Endometrial microvascular endothelial cells (primary cell): ENCODE measurements around the gene GARNL3. TPM values are rescaled to one million over a fixed set of nuclear protein-coding genes. Genes with fewer than 3 reads are reported as not detected.

Experiments used
- in situ Hi-C: cut with HindIII; loops from 2 replicates; pipeline ENCODE4 v1.10.0; 2017; ENCODE audit warnings: low sequenced_read_pairs, low pct_unique_long_range_greater_than_20kb; ENCODE audit errors: inconsistent ontology term
- total RNA-seq: library from RNA; depleted of rRNA; stranded (reverse); fragments of >200 nt; gene quantifications from one replicate; pipeline ENCODE4 v1.2.3, GENCODE V29; 2015; ENCODE audit errors: inconsistent ontology term

Gene GARNL3
- total RNA-seq, 1 donor from 2014 or later: 6.2 TPM

GRCh38 chr9:127334725-127335124, 70.2 kb downstream of the GARNL3 start:
- in situ Hi-C loops: no loop called here

DNA sequence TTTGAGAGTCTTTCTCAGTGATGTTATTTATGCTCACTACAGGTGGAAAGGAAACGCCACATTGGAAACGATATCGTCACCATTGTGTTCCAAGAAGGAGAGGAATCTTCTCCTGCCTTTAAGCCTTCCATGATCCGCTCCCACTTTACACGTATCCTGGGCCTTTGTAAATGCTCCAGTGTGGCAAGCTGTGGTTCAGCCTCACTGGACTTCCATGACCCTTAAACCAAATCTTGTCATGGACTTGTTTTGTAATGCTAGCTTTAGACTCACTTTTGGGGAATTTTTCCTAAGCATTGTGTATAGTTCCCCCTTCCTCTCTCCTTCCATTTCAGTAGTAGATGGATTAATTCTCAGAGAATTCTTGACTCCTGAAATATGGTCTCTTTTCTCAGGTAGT, 71.5 kb downstream of the GARNL3 start:
- in situ Hi-C loops: no loop called here

DNA sequence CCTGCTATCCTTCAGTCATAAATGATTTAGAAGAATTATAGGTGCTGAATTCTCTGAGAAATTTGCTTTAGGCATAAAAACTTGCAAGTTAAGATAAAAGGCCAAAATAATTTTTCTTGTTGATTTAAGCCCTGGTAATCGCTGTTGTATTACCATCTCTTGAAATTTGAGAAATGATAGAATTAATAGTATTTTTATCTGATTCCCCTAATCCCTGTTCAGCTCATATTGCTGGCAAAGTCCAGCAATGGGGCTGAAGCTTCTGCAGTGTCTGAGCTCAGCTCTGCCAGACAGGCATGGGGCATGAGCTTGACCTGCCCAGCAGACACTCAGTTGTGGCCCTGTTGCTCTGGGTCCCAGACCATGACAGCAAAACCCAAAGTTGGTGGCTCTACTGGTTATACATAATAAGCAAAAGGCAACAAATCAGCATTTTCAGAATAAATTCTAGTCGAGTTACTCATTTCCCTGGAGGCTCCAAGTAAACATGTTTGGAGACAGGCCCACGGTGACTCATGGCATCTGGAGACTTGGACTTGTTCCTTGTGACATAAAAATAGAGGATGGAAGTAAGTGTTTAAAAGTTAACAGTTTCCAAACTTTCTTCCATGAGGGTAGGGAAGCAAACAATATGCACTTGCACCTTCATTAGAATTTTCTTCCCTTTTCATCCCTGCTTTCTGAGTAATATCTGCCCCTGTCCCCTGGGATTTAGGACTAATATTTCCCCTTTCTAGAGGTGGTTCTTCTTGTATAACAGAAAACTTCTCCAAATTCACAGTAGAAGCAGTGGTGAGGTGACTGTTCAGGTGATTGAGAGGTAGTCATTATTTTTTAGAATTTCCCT, 72.2 kb downstream of the GARNL3 start:
- in situ Hi-C loops: no loop called here

DNA sequence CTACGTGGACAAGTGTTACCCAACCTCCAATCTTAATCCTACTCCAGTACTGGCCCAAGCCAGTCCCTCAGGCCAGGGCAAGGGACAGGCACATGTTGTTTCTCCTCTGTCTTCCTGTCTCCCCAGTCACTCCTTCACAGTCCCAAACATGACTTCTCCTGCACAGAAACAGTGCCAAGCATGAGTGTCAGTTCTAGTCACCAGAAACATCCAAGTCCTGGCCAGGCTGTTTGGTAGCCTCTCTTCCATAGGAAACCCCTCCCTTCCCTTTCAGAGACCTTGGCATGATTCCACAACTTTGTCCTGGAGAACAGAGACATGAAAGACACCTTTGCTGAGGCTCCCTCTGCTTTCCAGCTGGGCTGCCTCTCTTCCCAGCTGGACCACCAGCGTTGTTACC, 76.1 kb downstream of the GARNL3 start:
- in situ Hi-C loops: no loop called here

DNA sequence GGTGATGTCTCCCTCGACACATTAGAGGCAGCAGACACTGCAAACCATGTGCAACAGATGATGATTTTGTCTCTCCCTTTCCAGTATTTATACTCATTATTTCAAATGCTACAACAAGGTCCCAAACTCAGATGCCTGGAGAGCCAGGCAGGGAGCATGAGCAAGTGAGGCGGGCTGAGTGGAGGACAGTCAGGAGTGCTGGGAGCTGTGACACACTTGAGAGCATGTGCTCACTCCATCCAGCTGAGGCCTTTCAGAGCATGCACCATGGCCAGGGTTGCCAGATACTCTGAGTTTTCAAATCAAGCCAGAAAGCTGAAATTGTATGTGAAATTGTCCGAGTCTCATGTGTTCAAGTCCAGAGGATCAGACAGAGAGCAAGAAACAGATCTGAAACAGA, 76.6 kb downstream of the GARNL3 start:
- in situ Hi-C loops: no loop called here

GRCh38 chr9:127344368-127345000, 79.9 kb downstream of the GARNL3 start:
- in situ Hi-C loops: no loop called here

DNA sequence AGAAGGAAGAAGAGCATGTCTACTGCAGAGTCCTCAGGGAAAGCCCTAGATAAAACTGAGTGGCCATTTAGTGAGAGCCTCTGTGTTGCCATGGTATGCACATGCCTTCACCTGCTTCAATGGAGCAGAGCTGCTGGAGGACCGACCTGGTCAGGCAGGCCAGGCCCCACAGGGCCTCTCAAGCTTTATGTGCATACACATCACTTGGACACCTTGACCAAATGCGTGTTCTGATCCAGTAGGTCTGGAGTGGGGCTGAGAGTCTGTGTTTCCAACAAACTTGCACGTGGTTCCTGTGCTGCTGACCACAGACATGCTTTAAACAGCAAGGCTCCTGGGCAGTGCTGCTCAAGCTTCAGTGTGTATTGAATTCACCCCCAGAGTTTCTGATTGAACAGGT, 81.0 kb downstream of the GARNL3 start:
- in situ Hi-C loops: no loop called here

DNA sequence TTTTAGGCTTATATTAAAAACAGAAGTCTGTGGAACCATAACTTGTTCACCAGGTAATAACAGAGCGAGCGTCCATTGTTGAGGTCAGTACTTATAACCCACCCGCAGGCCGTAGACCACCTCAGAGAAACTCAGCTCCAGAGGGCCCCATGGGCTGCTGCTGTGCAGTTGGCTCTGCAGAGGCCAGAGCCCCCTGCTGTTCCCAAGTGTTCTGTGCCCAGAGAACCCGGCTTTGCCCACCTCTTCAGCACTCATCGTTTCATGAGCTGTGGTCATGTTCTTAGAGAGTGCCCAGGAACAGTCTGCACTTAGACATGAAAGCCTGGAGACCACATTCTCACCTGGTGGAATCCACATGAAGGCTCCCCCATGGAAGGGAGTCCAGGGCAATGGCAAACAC, 82.0 kb downstream of the GARNL3 start:
- in situ Hi-C loops: no loop called here

DNA sequence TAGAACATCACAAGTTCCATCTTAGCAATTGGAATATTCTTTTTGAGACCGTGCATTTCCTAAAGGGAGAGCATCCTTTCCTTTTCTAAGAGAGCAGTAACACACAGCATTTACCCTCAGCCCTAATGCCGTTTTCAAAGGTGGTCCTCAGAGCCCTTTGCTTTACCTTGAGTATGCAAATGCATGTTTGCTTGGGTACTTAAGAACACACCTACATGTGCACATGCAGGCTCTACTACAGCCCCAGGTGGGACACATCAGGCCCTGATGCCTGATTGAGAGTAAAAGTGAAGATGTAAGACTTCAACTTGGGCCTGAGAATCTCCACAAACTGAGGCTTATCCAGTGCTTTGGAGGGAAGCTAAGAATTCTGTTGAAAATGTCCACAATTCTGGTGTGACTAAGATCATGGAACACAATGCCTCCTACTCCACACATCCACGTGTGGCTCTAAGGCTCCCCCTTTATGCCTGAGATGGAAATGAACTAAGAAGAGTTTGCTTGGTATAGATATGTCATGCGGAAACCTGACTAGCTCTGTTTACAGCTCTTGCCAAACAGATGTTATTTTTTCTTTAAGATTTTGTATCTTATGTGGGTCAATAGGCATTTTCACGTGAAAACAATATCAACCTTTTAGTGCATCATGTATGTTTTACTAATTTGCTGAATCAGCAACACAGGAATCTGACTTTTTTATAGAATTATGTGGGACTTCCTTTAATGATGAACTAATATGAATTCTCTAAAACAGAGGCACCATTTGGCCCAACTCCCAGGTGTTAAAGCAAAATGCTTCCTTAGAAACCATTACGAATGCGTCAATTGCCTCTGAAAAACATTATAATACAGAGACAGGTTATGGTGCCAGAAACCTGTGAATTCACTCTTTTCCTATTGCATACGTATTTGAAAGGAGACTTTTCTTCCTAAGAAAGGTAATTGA, 83.5 kb downstream of the GARNL3 start:
- in situ Hi-C loops: no loop called here

DNA sequence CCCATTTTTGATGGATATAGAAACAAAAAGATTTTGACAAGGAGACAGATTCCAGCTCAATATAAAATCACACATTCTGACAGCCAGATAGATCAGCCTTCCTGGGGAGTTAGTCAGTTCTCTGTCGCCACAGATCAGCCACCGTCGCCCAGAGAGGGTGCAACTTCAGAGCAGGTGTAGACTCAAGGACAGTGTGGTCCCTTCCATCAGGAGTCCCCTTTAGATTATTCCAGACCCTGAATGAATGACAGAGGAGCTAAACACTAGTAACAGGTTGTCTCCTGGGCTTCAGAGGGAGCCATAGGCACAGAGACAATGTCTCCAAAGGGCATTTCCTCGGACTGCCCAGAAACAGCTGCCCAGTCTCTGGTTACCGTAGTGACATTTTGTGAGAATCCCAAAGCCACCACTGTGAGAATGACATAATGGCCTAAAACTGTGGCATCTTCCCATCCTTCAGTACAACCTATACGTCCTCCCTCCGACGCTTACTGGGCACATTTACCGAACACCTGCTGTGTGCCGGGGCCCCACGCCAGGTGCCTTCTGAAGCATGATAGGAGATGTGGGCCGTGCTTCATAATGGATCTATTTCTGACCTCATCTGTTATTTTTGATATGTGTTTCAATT, 85.0 kb downstream of the GARNL3 start:
- in situ Hi-C loops: no loop called here

DNA sequence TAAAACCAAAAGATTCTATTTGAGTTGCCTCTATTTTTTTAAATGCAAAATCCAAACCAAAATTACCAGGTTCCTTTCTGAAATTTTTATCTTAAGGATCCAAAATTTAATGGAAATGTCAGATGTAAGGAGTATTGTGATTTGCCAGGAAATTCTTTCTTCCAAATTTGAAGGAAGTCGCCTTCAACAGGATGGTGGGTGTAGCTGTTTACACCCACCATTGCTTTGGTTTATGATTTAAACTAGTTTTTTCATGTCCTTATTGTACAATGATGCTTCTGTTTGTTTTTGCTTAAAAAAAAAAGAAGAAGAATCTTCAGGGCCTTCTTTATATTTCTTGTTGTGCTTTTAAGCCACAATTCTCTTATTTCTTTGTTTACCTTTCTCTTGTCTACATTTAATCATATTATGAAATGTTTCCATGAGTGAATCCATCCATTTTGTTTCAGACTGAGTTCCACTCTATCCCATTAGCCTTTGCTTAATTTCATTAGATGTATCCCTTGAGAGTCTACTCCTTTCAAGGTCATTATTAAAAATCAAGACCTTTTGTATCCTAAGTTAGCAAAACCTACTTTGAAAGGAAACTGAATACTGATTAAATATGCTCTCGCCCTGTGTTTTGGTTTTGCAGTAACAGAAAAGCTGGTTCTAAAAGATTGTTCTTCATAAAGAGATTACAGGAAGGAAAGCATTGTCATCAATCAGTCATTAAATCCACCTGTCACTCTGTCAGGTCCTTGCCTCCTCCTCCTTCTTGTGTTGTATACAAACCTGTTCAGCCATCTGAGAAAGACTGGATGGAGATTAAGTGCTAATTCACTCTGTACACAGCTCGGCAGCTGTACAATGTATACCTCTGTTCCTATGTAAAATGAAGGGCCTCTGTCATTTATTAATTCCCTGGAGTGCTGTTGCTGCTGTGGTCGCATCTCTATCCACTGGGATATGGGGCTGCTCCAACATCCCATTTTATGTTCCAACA, 86.9 kb downstream of the GARNL3 start:
- in situ Hi-C loops: no loop called here

GRCh38 chr9:127353882-127354281, 89.3 kb downstream of the GARNL3 start:
- in situ Hi-C loops: no loop called here

GRCh38 chr9:127356906-127357305, 92.3 kb downstream of the GARNL3 start:
- in situ Hi-C loops: no loop called here

DNA sequence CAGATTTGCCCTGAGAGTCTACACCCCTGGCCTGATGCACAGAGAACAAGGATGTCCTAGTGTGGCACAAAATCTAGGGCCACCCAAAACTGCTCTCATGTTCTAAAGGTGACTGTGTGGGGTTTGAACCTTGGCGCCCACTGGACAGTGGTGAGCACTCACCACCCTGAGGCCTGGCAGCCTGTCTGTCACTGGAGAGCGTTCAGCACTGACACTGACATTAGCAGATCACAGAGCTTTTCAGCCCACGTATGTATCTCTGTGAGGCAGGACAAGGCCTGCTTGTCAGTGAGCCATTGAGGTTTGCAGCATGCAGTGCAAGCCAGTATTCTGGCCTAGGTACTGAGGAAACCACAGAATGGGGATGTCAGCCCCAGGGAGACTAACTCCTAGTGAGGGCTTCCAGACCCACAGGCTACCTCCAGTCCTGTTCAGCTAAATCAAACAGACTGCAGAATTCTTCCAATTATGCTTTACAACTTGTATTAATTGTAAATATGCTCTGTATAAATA, 93.5 kb downstream of the GARNL3 start:
- in situ Hi-C loops: no loop called here

- in situ Hi-C loops: no loop called here
These were observed 94.2 kb downstream of the GARNL3 start for GRCh38 chr9:127358770-127359169.

GRCh38 chr9:127360250-127360649, 95.7 kb downstream of the GARNL3 start:
- in situ Hi-C loops: no loop called here

GRCh38 chr9:127360829-127361228, 96.3 kb downstream of the GARNL3 start:
- in situ Hi-C loops: no loop called here

DNA sequence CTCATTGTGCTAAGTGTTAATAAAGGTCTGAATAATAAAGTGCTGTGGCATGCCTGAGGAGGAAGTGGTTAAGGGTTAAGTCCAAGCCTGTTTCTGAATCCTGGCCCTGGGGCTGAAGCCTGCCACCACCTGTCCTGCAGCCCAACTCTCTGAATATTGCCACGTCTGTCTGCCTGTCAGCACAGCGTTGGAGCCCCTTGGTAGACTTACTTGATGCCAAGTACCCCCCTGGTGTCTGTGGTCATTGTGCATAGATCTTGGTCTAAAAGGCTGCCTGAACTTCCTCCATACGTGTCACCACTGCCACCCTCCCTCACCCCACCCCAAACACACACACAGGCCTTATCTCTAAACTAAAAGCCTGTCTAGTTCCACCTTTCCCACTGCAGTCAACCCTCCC, 97.0 kb downstream of the GARNL3 start:
- in situ Hi-C loops: no loop called here
